H1 (cell line): ENCODE data around the gene OGFOD1. TPM values are rescaled to one million over a fixed set of nuclear protein-coding genes. Genes with fewer than 3 reads are reported as not detected.

Experiments used
- CHD7 ChIP-seq: fragments of 300-600 bp; sonication (generic); IDR thresholded peaks from 2 replicates; pipeline ENCODE4 v1.7.1; 2012; ENCODE audit warnings: low read length, moderate library complexity, mild to moderate bottlenecking, inconsistent platforms; ENCODE audit not compliant: insufficient replicate concordance
- E2F6 ChIP-seq: IDR thresholded peaks from 2 replicates; pipeline ENCODE4 v1.6.1; 2012; ENCODE audit warnings: inconsistent platforms
- EP300 ChIP-seq, 2 experiments: IDR thresholded peaks; 1 replicate in 1 of 2; 2 replicates in 1 of 2; pipeline ENCODE4 v1.6.1; 2011 to 2012; ENCODE audit warnings: low read depth in 2 of 2, low read length in 2 of 2, mild to moderate bottlenecking in 2 of 2, borderline replicate concordance in 1 of 2, inconsistent platforms in 1 of 2, moderate library complexity in 1 of 2
- JUN ChIP-seq: IDR thresholded peaks from 2 replicates; pipeline ENCODE4 v1.6.1; 2011; ENCODE audit warnings: low read depth, mild to moderate bottlenecking, improper control_type of control experiment, low read length
- KDM1A ChIP-seq: fragments of 200-600, 300-600 bp; sonication (generic); IDR thresholded peaks from 2 replicates; pipeline ENCODE4 v1.7.1; 2016; ENCODE audit warnings: mild to moderate bottlenecking, low read length, borderline replicate concordance
- KDM5A ChIP-seq: fragments of 200-600 bp; IDR thresholded peaks from 2 replicates; pipeline ENCODE4 v1.7.1; 2012; ENCODE audit warnings: mild to moderate bottlenecking, low read length, inconsistent platforms, mixed read lengths
- NRF1 ChIP-seq: IDR thresholded peaks from 2 replicates; pipeline ENCODE4 v1.6.1; 2011; ENCODE audit warnings: mild to moderate bottlenecking, low read depth, low read length, improper control_type of control experiment
- RBBP5 ChIP-seq: IDR thresholded peaks from 2 replicates; pipeline ENCODE4 v1.7.1; 2012; ENCODE audit warnings: low read depth, mild to moderate bottlenecking, inconsistent platforms, low read length, moderate library complexity, borderline replicate concordance
- TCF12 ChIP-seq: IDR thresholded peaks from 2 replicates; pipeline ENCODE4 v1.6.1; 2011; ENCODE audit warnings: low read depth, mild to moderate bottlenecking, low read length
- polyA plus RNA-seq, 7 experiments: library from polyadenylated mRNA; depleted of rRNA in 3 of 7; stranded (reverse) in 5 of 7; unstranded in 2 of 7; fragments of >200 nt in 5 of 7; fragments of 200-250 nt in 2 of 7; gene quantifications; 1 replicate in 5 of 7; 2 replicates in 1 of 7; 4 replicates in 1 of 7; pipeline versions ENCODE4 v1.2.1 to v1.2.3, GENCODE V29; 2011 to 2013; ENCODE audit warnings: missing spikeins in 2 of 7, mixed read lengths in 2 of 7
- total RNA-seq: library from RNA; stranded (reverse); fragmentation: NEBNext Ultra II Directional; extraction: Animal tissue kit (Norgen Biotek cat#: 25700); gene quantifications from 2 replicates; pipeline ENCODE4 v1.2.1, GENCODE V29; 2021

The OGFOD1 gene
- total and polyA plus RNA-seq, 2 of the 8 experiments (the other 6 are each of a cell fraction or from before 2014, with no cell fraction given) = 24.6 to 61.4 TPM

- no peak for TF ChIP-seq CHD7
- TF ChIP-seq KDM1A = no peak
- TF ChIP-seq EP300 (IDR thresholded peaks at IDR 0.05; ENCODE audit: borderline replicate concordance in 1 of 2, low read depth in 2 of 2, low read length in 2 of 2) = no peak
- TF ChIP-seq TCF12 = no peak
- no peak for TF ChIP-seq JUN
- no peak for TF ChIP-seq NRF1
- no peak for TF ChIP-seq RBBP5
- no peak for TF ChIP-seq KDM5A
- no peak for TF ChIP-seq E2F6
- TF ChIP-seq, all 59 proteins: peak for 0
These were observed 36.7 kb downstream of the OGFOD1 start (continued) for GRCh38 chr16:56488035-56488434.
